HFFc6 (cell line): Measurements from ENCODE around the gene MINDY1. TPM values are rescaled to one million over a fixed set of nuclear protein-coding genes. Genes with fewer than 3 reads are reported as not detected.

Source experiments
- DNase-seq: peaks from one replicate; pipeline ENCODE4 v3.0.0-alpha.2; 2018
- H3K27ac Mint-ChIP-seq: 2 replicates; pipeline ENCODE4 v1.8.0; 2020; ENCODE audit warnings: mild to moderate bottlenecking, mixed read lengths
- H3K27me3 Mint-ChIP-seq: 2 replicates; pipeline ENCODE4 v1.8.0; 2021; ENCODE audit warnings: mild to moderate bottlenecking, moderate library complexity, mixed read lengths; ENCODE audit not compliant: insufficient read depth
- H3K36me3 Mint-ChIP-seq: 2 replicates; pipeline ENCODE4 v1.8.0; 2021; ENCODE audit warnings: low read depth, mixed read lengths
- H3K4me1 Mint-ChIP-seq: 2 replicates; pipeline ENCODE4 v1.8.0; 2020; ENCODE audit warnings: low read depth, mixed read lengths
- H3K4me3 Mint-ChIP-seq: 2 replicates; pipeline ENCODE4 v1.8.0; 2020; ENCODE audit warnings: mild to moderate bottlenecking, moderate library complexity, mixed read lengths
- H3K9me3 Mint-ChIP-seq: 2 replicates; pipeline ENCODE4 v1.8.0; 2020; ENCODE audit warnings: mild to moderate bottlenecking, mixed read lengths
- total RNA-seq, 6 experiments: library from RNA; stranded (reverse); fragmentation: NEBNext Ultra II Directional; extraction: Animal tissue kit (Norgen Biotek cat#: 25700); gene quantifications; 2 replicates in 1 of 6; 3 replicates in 5 of 6; pipeline ENCODE4 v1.2.3, GENCODE V29; 2021
- TF ChIP-seq, protein P1 (sequence below): fragments of 200-600 bp; sonication (generic); IDR thresholded peaks from 2 replicates; pipeline ENCODE4 v1.5.0; 2021; ENCODE audit warnings: antibody characterized with exemption, mild to moderate bottlenecking

The MINDY1 gene
- total RNA-seq, 6 experiments from 2014 or later = 8.3 to 11.9 (median 9.0) TPM

DNA sequence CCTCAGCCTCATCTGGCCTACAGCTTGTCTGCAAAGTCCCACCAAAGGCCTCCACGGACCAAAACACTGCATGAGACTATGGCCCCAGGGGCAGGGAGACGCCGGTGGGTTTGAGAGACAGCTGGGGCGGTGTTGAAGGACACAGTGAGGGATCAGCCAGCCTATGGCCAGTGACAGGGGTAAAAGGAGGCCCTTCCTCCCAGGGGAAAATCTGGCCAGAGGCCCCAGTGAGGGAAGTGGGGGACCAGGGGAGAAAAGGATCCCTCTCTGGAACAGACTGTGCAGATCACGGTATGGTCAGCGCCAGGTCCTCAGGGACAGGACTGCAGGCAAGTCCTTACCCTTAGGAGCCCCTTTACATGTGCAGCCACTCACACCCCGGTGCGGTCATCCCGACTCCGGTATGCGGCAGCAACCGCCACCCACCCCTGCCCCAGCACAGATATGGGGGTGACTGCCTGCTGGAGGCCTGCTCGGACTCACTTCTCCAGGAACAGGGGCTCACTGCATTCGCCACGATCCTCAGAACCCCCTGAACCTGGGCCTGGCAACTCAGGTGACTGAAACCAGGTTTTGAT lies 33.4 kb downstream of the MINDY1 start:
- Mint-ChIP-seq H3K9me3 (no peaks in the 10 kb centered on the region), H3K4me3 (peak overlapping the region; percentile 91), H3K4me1 (peaks cover 55% of the 10 kb centered on the region), H3K36me3 (peaks cover 4% of the 10 kb centered on the region; the same call in 1 of the 2 replicates), H3K27me3 (peaks cover 5% of the 10 kb centered on the region; the same call in 1 of the 2 replicates), H3K27ac (peak overlapping the region; percentile 73)
- DNase-seq = no peak
- TF ChIP-seq, protein P1, sequence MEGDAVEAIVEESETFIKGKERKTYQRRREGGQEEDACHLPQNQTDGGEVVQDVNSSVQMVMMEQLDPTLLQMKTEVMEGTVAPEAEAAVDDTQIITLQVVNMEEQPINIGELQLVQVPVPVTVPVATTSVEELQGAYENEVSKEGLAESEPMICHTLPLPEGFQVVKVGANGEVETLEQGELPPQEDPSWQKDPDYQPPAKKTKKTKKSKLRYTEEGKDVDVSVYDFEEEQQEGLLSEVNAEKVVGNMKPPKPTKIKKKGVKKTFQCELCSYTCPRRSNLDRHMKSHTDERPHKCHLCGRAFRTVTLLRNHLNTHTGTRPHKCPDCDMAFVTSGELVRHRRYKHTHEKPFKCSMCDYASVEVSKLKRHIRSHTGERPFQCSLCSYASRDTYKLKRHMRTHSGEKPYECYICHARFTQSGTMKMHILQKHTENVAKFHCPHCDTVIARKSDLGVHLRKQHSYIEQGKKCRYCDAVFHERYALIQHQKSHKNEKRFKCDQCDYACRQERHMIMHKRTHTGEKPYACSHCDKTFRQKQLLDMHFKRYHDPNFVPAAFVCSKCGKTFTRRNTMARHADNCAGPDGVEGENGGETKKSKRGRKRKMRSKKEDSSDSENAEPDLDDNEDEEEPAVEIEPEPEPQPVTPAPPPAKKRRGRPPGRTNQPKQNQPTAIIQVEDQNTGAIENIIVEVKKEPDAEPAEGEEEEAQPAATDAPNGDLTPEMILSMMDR = no peak

DNA sequence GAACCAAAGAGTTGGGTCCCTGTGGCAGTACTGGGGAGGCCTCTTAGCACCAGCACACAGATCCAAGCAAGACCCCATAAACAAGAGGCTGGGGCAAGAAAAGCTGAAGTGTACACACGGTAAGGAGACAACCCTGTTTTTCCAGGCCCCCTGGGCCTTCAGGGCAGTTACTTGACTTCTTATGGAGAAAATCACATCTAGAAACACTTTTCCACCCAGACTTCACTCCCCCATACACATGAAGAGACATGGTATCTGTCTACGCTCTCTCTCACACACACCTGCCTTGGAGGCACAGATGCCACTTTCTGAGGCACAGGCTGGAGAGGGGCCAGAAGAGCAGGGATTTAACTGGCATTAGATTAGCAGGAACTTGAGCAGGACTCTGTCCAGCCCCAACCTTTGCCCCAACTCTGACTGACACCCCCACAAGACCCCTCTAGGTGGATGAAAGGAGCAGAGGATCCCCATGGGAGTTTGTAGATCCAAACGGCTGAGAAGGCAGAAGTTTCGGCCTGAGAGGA lies 34.2 kb downstream of the MINDY1 start:
- peak overlapping the region; percentile 73 for H3K27ac Mint-ChIP-seq

DNA sequence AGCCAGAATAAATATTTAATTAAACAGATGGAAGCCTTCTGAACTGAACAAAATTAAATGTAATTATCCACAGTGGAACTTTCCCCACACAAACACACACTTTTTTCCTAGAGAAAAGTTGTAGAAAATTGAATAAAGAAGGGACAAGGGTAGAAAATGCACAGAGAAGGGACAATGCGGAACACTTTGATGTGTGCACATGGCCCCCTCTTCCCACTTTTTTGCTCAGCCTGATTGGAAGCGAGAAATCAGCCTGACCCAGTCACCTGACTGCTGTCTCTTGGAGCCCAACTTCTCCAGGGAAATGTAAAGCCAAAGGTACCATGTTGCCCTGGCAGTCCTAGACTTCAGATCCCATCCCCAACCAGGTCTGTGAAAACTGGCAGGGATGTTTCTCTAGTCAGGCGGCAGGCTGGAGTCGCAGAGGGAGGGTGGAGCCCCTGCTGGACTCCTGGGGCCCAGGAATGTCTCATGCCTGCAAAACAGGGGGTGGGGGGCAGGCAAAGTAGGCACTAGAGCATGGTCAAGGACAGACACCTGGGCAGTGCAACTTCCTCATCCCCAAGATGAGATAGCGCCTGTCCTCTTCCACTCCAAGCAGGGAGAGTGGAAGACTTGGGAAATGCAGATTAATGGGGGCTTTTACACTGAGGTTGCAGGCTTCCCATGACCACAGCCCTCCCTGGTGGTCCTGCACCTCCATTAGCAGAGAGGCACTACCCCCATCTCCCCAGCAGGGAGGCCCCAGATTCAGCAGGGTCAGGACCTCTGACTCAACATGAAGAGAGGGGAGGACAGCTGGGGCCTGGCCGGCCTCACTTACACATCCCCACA lies 34.9 kb downstream of the MINDY1 start:
- H3K4me1 Mint-ChIP-seq = peaks cover 41% of the 10 kb centered on the region
- TF ChIP-seq, protein P1 = peak; percentile 61
- peak overlapping the region; percentile 73 for H3K27ac Mint-ChIP-seq
- no peak for DNase-seq
- H3K9me3 Mint-ChIP-seq = no peaks in the 10 kb centered on the region
- peaks cover 5% of the 10 kb centered on the region; the same call in 1 of the 2 replicates for H3K27me3 Mint-ChIP-seq
- peaks cover 19% of the 10 kb centered on the region for H3K36me3 Mint-ChIP-seq
- peak overlapping the region; percentile 91 for H3K4me3 Mint-ChIP-seq

More for the DNA sequence above, 34.2 kb downstream of the MINDY1 start:
- Mint-ChIP-seq H3K4me1 (peaks cover 48% of the 10 kb centered on the region), H3K9me3 (no peaks in the 10 kb centered on the region), H3K4me3 (peak overlapping the region; percentile 91), H3K27me3 (peaks cover 5% of the 10 kb centered on the region; the same call in 1 of the 2 replicates), H3K36me3 (peaks cover 12% of the 10 kb centered on the region)
- TF ChIP-seq, protein P1 = peak; percentile 19; the same call in 1 of the 2 replicates
- DNase-seq = no peak

DNA sequence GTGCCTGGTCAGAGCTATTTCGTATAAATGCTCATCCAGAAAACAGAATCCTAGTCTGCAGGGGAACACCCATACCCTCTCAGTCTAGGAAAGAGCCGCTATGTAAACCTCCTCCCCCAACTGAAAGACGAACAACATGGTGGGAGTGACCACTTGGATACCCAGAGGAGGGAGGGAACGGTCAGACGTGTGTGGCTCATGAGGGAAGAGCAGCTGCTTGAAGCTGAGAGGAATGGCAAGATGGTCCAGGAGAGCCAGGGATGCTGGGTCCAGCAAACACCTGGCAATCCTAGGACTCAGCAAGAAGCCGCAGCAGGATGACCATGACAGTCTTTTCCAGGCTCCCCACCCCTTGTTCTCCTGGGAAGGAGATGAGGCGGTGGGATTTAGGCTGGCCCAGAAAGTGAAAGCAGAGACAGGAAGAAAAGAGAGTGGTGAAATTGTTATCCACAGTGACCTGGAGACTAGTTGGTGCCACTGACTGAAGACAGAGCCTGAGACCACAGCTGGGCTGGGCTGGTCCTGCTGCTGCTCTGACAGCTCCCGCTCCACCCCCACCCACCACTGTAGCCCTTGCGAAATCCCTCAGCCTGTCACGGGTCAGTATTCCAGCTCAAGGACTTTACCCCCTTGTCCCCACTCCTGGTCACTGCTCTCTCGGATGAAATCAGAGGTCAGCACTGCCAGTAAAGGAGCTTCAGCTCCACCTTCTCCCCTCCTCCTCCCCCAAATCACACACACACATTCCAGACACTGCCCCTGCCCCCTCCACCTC lies 35.7 kb downstream of the MINDY1 start:
- DNase-seq = no peak
- H3K4me3 Mint-ChIP-seq = peak overlapping the region; percentile 91
- H3K36me3 Mint-ChIP-seq = peaks cover 27% of the 10 kb centered on the region
- TF ChIP-seq, protein P1 = no peak
- no peaks in the 10 kb centered on the region for H3K9me3 Mint-ChIP-seq
- H3K27me3 Mint-ChIP-seq = peaks cover 8% of the 10 kb centered on the region
- H3K4me1 Mint-ChIP-seq = peaks cover 35% of the 10 kb centered on the region
- H3K27ac Mint-ChIP-seq = peak overlapping the region; percentile 73

DNA sequence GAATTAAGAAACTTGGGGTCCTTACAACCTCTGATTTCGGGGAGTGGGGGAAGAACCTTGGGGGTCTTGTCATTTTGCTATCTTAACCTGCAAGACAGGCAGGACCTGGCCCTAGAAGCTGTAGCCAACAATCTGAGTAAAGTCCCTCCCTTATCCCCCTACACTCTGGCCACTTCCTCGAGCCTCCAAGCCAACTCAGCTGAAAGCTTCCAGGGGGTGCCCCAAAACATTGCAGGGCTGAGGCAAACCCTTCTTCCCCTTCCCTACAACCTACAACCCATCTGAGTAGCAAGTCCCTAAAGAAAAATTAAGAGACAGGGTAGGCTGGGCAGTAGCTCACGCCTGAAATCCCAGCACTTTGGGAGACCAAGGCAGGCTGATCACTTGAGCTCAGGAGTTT lies 37.1 kb downstream of the MINDY1 start:
- no peaks in the 10 kb centered on the region for H3K9me3 Mint-ChIP-seq
- peaks cover 35% of the 10 kb centered on the region for H3K36me3 Mint-ChIP-seq
- no peak overlapping the region for H3K4me3 Mint-ChIP-seq
- H3K27ac Mint-ChIP-seq = no peak overlapping the region
- TF ChIP-seq, protein P1 = no peak
- no peak for DNase-seq
- H3K27me3 Mint-ChIP-seq = peaks cover 8% of the 10 kb centered on the region
- H3K4me1 Mint-ChIP-seq = peaks cover 32% of the 10 kb centered on the region
